Thyroid gland (tissue), 4 donors: ENCODE measurements around the gene MAP1LC3B2. TPM values are rescaled to one million over a fixed set of nuclear protein-coding genes. Genes with fewer than 3 reads are reported as not detected.
A peak's percentile ranks its signal among the peaks of the same experiment; 100 is the strongest.

Experiments used
- DNase-seq, 2 donors: peaks; one replicate each; pipeline ENCODE4 v3.0.0-alpha.2; 2019
- H3K27ac ChIP-seq, 3 donors: fragments of 200-600 bp; sonication (generic); 1 replicate in 2 of 3; 2 replicates in 1 of 3; pipeline ENCODE4 v1.5.1; 2016 to 2019; ENCODE audit warnings: mild to moderate bottlenecking in 1 of 3, moderate library complexity in 1 of 3
- H3K27me3 ChIP-seq: fragments of 200-600 bp; sonication (generic); one replicate; pipeline ENCODE4 v1.5.1; 2019
- H3K36me3 ChIP-seq, 2 donors: fragments of 200-600 bp; sonication (generic); one replicate each; pipeline ENCODE4 v1.5.1; 2016 to 2019
- H3K4me1 ChIP-seq, 2 donors: fragments of 200-600 bp; sonication (generic); one replicate each; pipeline ENCODE4 v1.5.1; 2017 to 2019
- H3K4me3 ChIP-seq, 3 donors: fragments of 200-600 bp; sonication (generic); replicated peaks in 1 of 3; 1 replicate in 2 of 3; 2 replicates in 1 of 3; pipeline ENCODE4 v1.5.1; 2016; ENCODE audit warnings: mild to moderate bottlenecking in 1 of 3
- H3K9me3 ChIP-seq: fragments of 200-600 bp; sonication (generic); one replicate; pipeline ENCODE4 v1.5.1; 2017
- POLR2A ChIP-seq, 2 donors: fragments of 450-650 bp; IDR thresholded peaks; one replicate each; pipeline ENCODE4 v1.6.1; 2017; ENCODE audit warnings: antibody characterized with exemption in 2 of 2, mild to moderate bottlenecking in 2 of 2, moderate library complexity in 1 of 2
- WGBS, 2 donors: methylation state at CpG; one replicate each; pipeline ENCODE4 v1.1.5; 2017; 5-methylcytosine and 5-hydroxymethylcytosine counted together
- intact Hi-C: fragments of 100-400 bp; cut with DNase I; formaldehyde crosslinking; loops from one replicate; pipeline ENCODE4 v1.15.1; 2023
- total RNA-seq, 4 donors: library from RNA; depleted of rRNA; stranded (reverse); fragments of >200 nt; gene quantifications; one replicate each; pipeline ENCODE4 v1.2.3, GENCODE V29; 2016
- TF ChIP-seq, protein P1 (sequence below), 6 experiments: fragments of 200-600 bp in 3 of 6; fragments of 450-650 bp in 3 of 6; sonication (generic) in 3 of 6; IDR thresholded peaks; one replicate each; pipeline ENCODE4 v1.5.1; 2016 to 2019; ENCODE audit warnings: antibody characterized with exemption in 6 of 6, mild to moderate bottlenecking in 2 of 6, inconsistent platforms in 1 of 6, moderate library complexity in 1 of 6

MAP1LC3B2 gene
- total RNA-seq, 4 donors from 2014 or later, result 1.6 TPM; not detected in 3

DNA sequence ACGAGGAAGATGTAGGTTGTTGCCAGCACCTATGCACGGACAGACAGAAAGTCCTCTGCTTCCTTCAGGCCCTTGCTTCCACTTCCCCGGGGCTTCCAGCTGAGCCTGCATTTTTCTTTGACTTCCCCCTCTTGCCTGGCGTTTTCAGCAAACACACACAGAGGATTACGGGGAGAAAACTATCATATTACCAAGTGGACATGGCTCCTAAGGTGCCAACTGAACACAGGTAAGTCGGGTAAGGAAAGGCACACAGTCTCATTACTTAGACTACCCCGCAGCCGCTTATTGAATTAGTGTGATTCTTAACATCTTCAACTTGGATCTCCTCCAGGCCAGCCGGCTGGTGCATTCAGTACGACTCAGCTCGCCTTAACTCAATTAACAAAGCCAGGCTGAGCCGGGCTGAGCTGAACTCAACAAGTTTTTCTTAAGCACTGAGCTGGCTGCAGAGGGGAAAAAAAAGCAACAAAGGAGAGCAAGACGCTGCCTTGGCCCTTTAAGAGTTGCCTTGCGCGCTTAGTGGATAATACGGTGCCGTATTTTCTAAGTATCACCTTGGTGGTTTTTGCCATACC is 19.2 kb upstream of the MAP1LC3B2 start:
- Histone ChIP-seq H3K9me3 (no peaks in the 10 kb centered on the region), H3K4me3 (no peak overlapping the region), H3K27ac (peak overlapping the region; percentile 42 to 68 (median 51)), H3K36me3 (no peaks in the 10 kb centered on the region), H3K4me1 (peaks cover 22 to 58% of the 10 kb centered on the region in 2 donors), H3K27me3 (no peaks in the 10 kb centered on the region)
- intact Hi-C loops, result loop anchor here (10.0 kb wide), 1 partner anchor 55 kb away; no protein-coding TSS in a partner anchor
- TF ChIP-seq, protein P1, sequence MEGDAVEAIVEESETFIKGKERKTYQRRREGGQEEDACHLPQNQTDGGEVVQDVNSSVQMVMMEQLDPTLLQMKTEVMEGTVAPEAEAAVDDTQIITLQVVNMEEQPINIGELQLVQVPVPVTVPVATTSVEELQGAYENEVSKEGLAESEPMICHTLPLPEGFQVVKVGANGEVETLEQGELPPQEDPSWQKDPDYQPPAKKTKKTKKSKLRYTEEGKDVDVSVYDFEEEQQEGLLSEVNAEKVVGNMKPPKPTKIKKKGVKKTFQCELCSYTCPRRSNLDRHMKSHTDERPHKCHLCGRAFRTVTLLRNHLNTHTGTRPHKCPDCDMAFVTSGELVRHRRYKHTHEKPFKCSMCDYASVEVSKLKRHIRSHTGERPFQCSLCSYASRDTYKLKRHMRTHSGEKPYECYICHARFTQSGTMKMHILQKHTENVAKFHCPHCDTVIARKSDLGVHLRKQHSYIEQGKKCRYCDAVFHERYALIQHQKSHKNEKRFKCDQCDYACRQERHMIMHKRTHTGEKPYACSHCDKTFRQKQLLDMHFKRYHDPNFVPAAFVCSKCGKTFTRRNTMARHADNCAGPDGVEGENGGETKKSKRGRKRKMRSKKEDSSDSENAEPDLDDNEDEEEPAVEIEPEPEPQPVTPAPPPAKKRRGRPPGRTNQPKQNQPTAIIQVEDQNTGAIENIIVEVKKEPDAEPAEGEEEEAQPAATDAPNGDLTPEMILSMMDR (IDR thresholded peaks at IDR 0.05), result no peak
- WGBS, 2 donors, result 18 to 20% methylated on average over 17 of the region's 17 CpGs
- peak; percentile 91 to 92 for DNase-seq

DNA sequence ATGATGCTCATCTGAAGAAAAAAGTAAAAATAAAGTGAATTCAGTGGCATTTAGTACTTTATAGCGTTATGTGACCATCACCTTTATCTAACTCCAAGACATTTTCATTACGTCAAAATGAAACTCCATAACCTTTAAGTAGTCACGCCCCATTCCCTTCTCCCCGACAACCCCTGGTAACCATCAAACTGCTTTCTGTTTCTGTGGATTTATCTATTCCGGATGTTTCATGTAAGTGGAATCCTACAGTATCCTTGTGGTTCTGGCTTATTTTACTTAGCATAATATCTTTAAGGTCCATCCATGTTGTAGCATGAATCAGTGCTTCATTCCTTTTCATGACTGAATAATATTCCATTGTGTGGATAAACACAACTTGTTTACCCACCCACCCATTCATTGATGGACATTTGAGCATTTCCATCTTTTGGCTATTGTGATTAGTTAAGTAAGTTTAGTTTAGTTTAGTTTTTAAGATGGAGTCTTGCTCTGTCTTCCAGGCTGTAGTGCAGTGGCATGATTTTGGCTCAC is 18.5 kb upstream of the MAP1LC3B2 start:
- WGBS, 2 donors, result 87 to 88% methylated on average over 5 of the region's 5 CpGs
- intact Hi-C loops, result loop anchor here (10.0 kb wide), 1 partner anchor 54 kb away; no protein-coding TSS in a partner anchor
- Histone ChIP-seq H3K9me3 (no peaks in the 10 kb centered on the region), H3K4me1 (peaks cover 22 to 58% of the 10 kb centered on the region in 2 donors), H3K4me3 (no peak overlapping the region), H3K27me3 (no peaks in the 10 kb centered on the region), H3K36me3 (no peaks in the 10 kb centered on the region), H3K27ac (peak overlapping the region in 2 of 3 donors; percentile 42 to 68)
- TF ChIP-seq, protein P1 (IDR thresholded peaks at IDR 0.05), result no peak
- no peak for TF ChIP-seq POLR2A (IDR thresholded peaks at IDR 0.05)
- DNase-seq, result no peak

DNA sequence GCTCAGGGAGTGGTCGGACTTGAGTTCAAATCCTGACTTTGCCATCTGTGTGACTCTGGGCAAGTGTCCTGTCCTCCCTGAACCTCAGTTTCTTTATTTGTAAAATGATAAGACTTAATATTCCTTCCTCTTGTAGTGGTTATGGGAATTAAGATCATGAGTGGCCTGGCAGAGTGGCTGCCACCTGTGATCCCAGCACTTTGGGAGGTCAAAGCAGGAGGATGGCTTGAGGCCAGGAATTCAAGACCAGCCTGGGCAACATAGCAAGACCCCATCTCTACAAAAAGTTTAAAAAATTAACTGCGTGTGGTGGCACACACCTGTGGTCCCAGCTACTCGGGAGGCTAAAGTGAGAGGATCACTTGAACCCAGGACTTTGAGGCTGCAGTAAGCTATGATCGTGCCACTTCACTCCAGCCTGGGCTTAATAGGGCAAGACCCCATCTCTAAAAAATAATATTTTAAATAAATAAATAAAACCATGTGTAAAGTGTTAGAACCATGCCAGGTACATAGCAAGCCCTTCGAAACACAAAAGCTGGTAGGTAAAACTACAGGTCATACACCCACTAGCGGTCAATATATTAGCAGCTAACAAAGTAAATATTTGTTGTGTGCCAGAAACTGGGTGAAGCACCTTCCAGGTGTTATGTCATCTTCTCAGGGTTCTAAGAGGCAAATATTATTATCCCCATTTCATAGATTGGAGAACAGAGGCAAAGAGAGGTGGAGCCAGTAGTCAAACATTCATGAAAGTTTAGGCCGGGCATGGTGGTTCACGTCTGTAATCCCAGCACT is 17.4 kb upstream of the MAP1LC3B2 start:
- Histone ChIP-seq H3K27ac (no peak overlapping the region), H3K4me3 (no peak overlapping the region), H3K36me3 (no peaks in the 10 kb centered on the region), H3K4me1 (peaks cover 22 to 55% of the 10 kb centered on the region in 2 donors), H3K27me3 (no peaks in the 10 kb centered on the region), H3K9me3 (no peaks in the 10 kb centered on the region)
- WGBS, 2 donors, result 95 to 98% methylated on average over 8 of the region's 8 CpGs
- no peak for DNase-seq
- intact Hi-C loops, result loop anchor here (10.0 kb wide), 1 partner anchor 53 kb away; no protein-coding TSS in a partner anchor
- TF ChIP-seq, protein P1 (IDR thresholded peaks at IDR 0.05), result no peak
- no peak for TF ChIP-seq POLR2A (IDR thresholded peaks at IDR 0.05)

DNA sequence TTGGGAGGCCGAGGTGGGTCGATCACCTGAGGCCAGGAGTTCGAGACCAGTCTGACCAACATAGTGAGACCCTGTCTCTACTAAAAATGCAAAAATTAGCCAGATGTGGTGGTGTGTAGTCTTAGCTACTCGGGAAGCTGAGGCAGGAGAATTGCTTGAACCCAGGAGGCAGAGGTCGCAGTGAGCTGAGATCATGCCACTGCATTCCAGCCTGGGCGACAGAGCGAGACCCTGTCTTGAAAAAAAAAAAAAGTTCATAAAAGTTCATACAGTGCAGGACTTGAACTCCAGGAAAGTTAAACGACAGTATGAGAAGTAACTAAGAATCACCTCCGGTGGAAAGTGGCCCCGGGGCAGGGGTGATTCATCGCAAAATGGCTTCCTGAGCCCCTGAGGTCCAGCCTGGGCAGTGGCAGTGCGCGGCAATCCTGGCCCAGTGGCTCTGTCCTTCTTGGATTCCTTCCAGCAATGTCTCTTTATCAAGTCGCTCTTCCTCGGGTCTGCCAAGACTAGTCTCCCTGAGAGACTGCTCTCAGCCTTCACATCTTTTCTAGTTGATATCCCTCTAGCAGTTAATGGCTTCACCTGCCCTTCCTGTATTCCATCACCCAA is 16.7 kb upstream of the MAP1LC3B2 start:
- Histone ChIP-seq H3K4me3 (no peak overlapping the region), H3K27me3 (no peaks in the 10 kb centered on the region), H3K27ac (peak overlapping the region in 1 of 3 donors; percentile 52), H3K36me3 (no peaks in the 10 kb centered on the region), H3K4me1 (peaks cover 22 to 49% of the 10 kb centered on the region in 2 donors), H3K9me3 (no peaks in the 10 kb centered on the region)
- peak; percentile 31 to 41 for DNase-seq
- intact Hi-C loops, result loop anchor here (10.0 kb wide), 1 partner anchor 52 kb away; no protein-coding TSS in a partner anchor
- TF ChIP-seq, protein P1 (IDR thresholded peaks at IDR 0.05), result no peak
- TF ChIP-seq POLR2A (IDR thresholded peaks at IDR 0.05), result no peak
- WGBS, 2 donors, result 47 to 56% methylated on average over 15 of the region's 15 CpGs
